GM06990 (cell line): ENCODE results near the gene CELF2.

ENCODE experiments used
- DNase-seq: peaks from one replicate; pipeline ENCODE4 v3.0.0-alpha.2; 2011; ENCODE audit not compliant: insufficient read length; ENCODE audit errors: extremely low read depth
- H3K27me3 ChIP-seq: replicated peaks from 2 replicates; pipeline ENCODE4 v1.6.0; 2011; ENCODE audit warnings: low read length; ENCODE audit not compliant: control insufficient read depth, insufficient read depth
- H3K36me3 ChIP-seq: 2 replicates; pipeline ENCODE4 v1.5.1; 2011; ENCODE audit warnings: low read length; ENCODE audit not compliant: control insufficient read depth, insufficient read depth
- H3K4me3 ChIP-seq: replicated peaks from 2 replicates; pipeline ENCODE4 v1.5.1; 2011; ENCODE audit warnings: low read depth, mild to moderate bottlenecking, control low read depth, low read length
- TF ChIP-seq, protein P1 (sequence below): IDR thresholded peaks from 2 replicates; pipeline ENCODE4 v1.5.1; 2011; ENCODE audit warnings: low read length, control low read depth, mild to moderate bottlenecking, inconsistent platforms; ENCODE audit not compliant: insufficient read depth, poor library complexity, severe bottlenecking

Gene CELF2

DNA sequence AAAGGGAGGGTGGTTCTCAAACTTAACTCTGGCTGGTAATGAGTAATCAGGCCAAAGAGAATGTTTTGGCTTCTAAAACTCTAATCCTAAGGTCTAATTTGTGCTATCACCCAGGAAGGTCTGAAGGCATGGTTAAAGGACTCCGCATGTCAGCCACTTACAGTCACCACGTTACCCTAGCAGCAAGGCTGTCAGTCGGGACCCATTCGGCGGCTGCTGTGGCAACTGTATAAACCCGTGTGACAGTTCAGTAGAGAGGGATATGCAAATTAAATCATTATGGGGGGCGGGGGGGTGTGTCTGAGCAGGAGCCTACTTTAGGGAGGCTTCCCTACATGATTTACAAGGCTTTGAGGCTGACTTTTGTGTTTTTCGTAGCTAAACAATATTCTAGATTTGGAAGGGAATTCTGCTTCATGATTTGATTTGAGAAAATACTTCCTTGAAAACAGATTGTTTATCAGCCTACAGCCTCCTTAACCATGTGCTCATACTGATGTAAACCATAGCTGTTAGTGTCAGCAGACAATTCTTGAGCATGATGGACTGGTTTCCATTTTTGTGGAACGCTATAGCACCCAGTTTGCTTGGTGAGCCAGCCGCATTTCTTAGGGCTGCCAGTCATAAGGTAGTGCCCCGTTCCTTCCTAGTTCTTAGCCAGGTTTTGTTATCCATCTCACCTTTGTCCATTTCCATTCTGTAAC is 309.4 kb downstream of the CELF2 start:
- Histone ChIP-seq H3K27me3 (no peaks in the 10 kb centered on the region), H3K4me3 (no peak overlapping the region), H3K36me3 (peaks cover 32% of the 10 kb centered on the region)
- TF ChIP-seq, protein P1, sequence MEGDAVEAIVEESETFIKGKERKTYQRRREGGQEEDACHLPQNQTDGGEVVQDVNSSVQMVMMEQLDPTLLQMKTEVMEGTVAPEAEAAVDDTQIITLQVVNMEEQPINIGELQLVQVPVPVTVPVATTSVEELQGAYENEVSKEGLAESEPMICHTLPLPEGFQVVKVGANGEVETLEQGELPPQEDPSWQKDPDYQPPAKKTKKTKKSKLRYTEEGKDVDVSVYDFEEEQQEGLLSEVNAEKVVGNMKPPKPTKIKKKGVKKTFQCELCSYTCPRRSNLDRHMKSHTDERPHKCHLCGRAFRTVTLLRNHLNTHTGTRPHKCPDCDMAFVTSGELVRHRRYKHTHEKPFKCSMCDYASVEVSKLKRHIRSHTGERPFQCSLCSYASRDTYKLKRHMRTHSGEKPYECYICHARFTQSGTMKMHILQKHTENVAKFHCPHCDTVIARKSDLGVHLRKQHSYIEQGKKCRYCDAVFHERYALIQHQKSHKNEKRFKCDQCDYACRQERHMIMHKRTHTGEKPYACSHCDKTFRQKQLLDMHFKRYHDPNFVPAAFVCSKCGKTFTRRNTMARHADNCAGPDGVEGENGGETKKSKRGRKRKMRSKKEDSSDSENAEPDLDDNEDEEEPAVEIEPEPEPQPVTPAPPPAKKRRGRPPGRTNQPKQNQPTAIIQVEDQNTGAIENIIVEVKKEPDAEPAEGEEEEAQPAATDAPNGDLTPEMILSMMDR, result no peak
- DNase-seq, result no peak

DNA sequence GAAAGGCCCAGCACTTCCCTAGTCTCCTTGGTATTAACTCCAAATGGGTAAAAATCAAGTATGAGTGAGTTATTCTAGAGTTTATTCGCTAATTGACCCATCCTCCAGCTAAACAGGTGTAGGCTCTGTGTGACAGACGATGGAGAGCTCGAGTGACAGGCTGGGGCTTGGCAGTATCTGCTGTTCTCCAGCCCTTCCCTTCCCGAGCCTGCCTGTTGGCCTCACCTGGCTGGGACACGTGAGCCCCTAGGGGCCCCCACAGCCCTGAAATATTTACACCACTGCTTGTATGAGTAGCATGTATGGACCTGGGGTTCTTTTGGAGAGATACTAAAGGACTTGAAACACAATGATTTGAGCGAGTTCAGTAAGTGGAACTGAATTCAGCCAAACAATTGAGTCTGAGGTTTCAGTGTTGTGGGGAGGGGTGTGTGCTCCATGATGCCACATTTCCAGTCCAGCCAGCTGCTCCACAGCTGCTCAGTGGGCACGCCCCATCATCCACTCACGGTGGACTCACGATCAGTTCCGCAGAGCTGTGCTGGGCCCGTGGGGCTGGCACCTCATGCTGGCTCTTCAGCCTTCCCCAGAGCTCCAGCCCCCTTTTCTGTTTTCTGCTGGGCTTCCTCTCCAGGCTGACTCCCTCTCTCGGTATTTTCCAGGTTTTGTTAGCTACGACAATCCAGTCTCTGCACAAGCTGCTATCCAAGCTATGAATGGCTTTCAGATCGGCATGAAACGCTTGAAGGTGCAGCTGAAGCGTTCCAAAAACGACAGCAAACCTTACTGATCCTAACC is 310.8 kb downstream of the CELF2 start:
- Histone ChIP-seq H3K4me3 (no peak overlapping the region), H3K27me3 (no peaks in the 10 kb centered on the region), H3K36me3 (peaks cover 34% of the 10 kb centered on the region)
- DNase-seq, result no peak
- TF ChIP-seq, protein P1, result no peak

DNA sequence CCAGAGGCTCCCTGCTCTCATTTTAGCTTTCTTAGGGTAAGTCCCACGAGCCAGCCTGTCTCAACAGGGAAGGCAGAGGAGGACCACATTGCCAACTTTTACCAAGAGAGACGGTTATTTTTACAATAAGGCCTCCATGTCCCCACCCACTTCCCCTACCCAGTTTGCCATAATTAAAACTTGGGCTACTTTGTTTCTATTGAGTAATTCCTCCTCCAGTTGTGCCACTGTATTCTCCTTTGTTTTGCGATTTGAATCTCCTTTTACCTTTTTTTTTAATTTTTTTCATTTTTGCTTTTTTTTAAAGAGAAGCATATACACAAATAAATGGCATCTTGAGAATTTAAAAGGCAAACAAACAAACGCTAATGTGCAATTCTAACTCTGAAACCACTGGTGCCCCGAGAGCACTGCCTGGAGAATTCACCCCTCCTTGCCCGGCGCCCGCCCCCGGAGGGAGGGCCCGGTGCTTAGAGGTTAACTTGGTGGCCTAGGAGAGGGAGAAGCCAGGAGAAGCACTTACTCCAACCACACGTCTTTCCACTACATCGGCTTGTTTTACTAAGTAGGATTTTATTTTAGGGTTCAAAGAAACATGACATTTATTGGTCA is 311.5 kb downstream of the CELF2 start:
- no peak for DNase-seq
- Histone ChIP-seq H3K27me3 (no peaks in the 10 kb centered on the region), H3K4me3 (no peak overlapping the region), H3K36me3 (peaks cover 31% of the 10 kb centered on the region)
- TF ChIP-seq, protein P1, result no peak

DNA sequence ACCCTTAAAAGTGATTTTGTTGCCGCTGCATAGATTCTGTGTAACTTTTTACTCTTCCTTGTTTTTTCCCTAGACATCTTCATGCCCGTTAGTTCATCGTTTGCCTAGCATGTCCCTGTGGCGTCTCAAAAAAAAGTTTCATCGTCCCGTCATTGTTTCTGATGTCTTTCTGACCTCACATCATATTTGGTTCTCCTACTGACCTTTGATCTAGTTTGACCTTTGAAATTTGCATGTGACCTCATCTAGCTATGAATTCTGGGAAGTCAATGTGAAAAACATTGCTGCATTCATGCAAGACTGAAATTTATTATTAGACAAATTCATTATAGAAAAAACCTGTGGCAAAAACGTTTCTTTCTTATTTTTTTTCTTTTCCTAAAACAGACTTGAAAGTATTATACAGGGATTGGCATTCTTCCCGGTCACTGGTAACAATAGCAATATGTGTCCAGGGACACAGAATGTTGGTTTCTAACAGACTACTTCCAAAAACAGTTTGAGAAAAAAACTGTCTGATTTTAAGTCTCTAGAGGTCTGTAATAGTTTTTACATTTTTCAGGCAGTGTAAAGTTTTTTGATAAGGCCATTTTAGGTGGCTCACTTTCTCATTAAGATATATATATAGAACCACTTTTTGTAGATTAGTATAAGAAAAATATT is 312.8 kb downstream of the CELF2 start:
- Histone ChIP-seq H3K36me3 (peaks cover 23% of the 10 kb centered on the region), H3K4me3 (no peak overlapping the region), H3K27me3 (no peaks in the 10 kb centered on the region)
- DNase-seq, result no peak
- TF ChIP-seq, protein P1, result no peak

DNA sequence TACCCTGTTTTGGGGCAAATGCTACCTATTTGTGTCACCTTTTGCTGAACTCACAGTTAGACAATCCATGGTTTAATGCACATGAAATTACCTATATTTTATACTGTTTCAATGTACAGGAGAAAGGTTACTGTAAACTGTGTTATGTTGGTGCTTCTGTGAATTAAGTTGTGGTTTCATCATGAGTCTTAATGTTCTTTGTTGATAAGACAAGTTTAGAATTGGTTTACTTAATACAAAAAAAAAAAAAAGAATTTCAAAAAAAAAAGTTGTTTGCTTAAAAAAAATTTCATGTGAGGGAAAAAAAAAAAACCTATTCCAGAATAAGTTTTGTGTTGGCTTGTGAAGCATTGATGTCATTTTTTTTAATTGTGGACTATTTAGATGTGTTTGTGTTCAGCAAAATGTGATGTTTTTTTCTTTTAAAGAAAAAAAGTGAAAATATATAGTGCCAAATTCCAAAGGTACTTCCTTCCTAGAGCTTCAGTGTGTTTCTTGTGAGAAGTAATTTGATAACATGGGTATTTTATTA is 313.4 kb downstream of the CELF2 start:
- no peak for DNase-seq
- H3K27me3 ChIP-seq, result no peaks in the 10 kb centered on the region
- no peak overlapping the region for H3K4me3 ChIP-seq
- TF ChIP-seq, protein P1, result no peak
- H3K36me3 ChIP-seq, result peaks cover 20% of the 10 kb centered on the region
